Measurements from ENCODE around the gene GNG12. TPM values are rescaled to one million over a fixed set of nuclear protein-coding genes. Genes with fewer than 3 reads are reported as not detected.
"Not testable (repeated sequence)": the region's sequence is repeated elsewhere in the genome, so short reads cannot be mapped to it uniquely, and the experiment has no call there.

The GNG12 gene
- total RNA-seq, 1 donor from 2014 or later: 0.05 TPM

DNA sequence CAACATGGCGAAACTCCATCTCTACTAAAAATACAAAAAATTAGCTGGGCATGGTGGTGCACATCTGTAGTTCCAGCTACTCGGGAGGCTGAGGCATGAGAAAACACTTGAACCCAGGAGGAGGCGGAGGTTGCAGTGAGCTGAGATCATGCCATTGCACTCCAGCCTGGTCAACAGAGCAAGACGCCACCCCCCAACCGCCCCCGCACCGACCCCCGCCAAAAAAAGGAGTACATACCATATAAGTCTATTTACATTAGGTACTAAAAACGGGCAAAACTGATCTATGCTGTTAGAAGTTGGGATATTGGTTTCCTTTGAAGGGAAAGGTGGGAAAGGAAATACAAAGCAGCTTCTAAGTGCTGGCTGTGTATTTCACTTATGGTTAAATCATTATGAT is 103.0 kb downstream of the GNG12 start:
- H3K4me3 Mint-ChIP-seq, H3K27me3 Mint-ChIP-seq: not testable (repeated sequence)

DNA sequence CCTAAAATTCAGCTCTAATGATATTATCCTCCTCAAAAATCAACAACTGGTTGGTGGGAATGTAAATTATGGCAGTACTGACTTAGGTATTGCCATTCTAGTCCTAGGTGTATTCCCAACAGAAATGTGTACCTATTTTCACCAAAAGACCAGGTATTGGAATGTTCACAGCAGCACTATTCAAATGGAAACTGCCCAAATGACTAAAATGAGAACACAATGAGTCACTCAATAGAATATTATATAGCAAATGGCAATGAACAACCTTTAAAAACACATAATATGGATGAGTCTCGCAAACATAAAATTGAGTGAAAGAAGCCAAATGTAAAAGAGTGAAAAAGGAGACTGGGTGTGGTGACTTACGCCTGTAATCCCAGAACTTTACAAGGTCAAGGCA is 103.4 kb downstream of the GNG12 start:
- no peak overlapping the region for H3K27ac Mint-ChIP-seq
- H3K4me1 Mint-ChIP-seq: peaks cover 23% of the 10 kb centered on the region
- H3K4me3 Mint-ChIP-seq: no peak overlapping the region
- peaks cover 4% of the 10 kb centered on the region for H3K9me3 Mint-ChIP-seq
- H3K36me3 Mint-ChIP-seq (ENCODE audit: low read depth): no peaks in the 10 kb centered on the region
- intact Hi-C loops (cut with micrococcal nuclease): no loop called here
- H3K27me3 Mint-ChIP-seq: peaks cover 5% of the 10 kb centered on the region
- DNase-seq: no peak

More for the DNA sequence above, 103.0 kb downstream of the GNG12 start:
- H3K4me1 Mint-ChIP-seq: peaks cover 23% of the 10 kb centered on the region
- H3K27ac Mint-ChIP-seq; H3K36me3 Mint-ChIP-seq (ENCODE audit: low read depth); DNase-seq; H3K9me3 Mint-ChIP-seq; intact Hi-C loops (cut with micrococcal nuclease): not testable (repeated sequence)

DNA sequence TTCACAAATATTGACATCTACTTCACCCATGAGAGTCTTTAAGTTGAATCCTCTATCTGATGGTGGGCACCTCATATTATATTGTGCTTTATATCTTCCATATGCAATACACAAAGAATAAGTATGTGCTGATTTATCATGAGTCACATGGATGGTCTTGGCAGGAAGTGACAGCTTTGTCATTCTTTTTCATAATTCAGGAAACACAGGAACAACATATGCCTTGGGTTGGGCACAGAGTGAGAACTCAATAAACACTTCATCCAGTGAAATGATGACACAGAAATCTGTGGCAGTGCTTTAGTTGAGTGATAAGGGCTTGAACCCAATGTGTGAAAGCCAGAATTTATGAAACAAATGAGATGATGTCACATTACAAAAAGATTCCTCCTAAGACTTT is 107.0 kb downstream of the GNG12 start:
- Mint-ChIP-seq H3K36me3 (ENCODE audit: low read depth) (no peaks in the 10 kb centered on the region), H3K9me3 (peaks cover 4% of the 10 kb centered on the region), H3K27ac (no peak overlapping the region), H3K4me1 (peaks cover 12% of the 10 kb centered on the region), H3K27me3 (peaks cover 5% of the 10 kb centered on the region), H3K4me3 (no peak overlapping the region)
- intact Hi-C loops (cut with micrococcal nuclease): no loop called here
- no peak for DNase-seq

DNA sequence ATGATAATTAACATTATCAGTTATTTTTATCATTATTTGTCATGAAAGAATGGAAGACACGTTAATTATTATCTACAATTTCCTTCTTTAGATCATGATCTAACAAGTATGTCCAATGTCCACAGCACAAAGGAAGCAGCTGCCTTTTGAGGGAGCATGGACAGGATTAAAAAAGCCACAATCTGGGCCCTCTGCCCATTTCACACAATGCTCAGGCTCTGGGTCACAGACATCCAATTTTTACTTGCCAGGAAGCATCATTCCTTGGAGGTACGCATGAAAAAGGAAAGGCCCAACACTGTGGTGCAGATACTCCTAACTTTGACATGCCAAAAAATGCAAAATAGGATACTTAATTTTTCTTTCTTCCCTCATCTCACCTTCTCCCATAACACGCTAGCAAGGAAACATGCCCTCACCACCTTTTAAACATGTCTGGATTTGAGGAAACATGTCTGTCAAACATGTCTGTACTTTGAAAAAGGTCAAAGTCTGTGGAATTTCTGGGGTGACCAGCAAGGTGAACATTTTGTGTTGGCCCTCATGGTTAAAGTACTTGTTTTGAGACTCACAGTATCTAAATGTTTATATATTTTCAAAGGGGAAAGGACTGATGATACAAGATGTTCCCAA is 108.2 kb downstream of the GNG12 start:
- Mint-ChIP-seq H3K27me3 (peaks cover 5% of the 10 kb centered on the region), H3K4me1 (peaks cover 11% of the 10 kb centered on the region), H3K4me3 (no peak overlapping the region), H3K27ac (no peak overlapping the region), H3K36me3 (ENCODE audit: low read depth) (no peaks in the 10 kb centered on the region), H3K9me3 (peaks cover 4% of the 10 kb centered on the region)
- intact Hi-C loops (cut with micrococcal nuclease): no loop called here
- no peak for DNase-seq

DNA sequence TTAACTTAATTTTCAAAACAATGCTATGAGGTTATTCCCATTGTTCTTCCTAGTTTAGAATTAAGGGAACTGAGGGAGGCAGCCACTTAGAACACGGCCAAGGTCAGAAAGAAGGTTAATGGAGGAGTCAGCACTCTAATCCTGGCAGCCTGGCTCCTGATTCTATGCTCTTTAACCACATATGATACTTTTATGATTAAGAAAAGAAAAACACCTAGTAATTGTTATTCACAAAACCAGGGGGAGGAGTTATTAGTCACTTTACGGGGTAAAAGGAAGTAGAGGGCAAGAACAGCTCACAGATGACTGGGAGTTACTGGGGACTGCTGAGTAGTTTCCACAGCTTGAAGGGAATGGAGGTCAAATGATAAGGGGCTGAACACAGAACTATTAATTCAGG is 109.6 kb downstream of the GNG12 start:
- H3K27me3 Mint-ChIP-seq: peaks cover 5% of the 10 kb centered on the region
- peaks cover 6% of the 10 kb centered on the region for H3K4me1 Mint-ChIP-seq
- H3K9me3 Mint-ChIP-seq: peaks cover 4% of the 10 kb centered on the region
- no peaks in the 10 kb centered on the region for H3K36me3 Mint-ChIP-seq (ENCODE audit: low read depth)
- intact Hi-C loops (cut with micrococcal nuclease): loop anchor here (1.0 kb wide), 1 partner anchor 39 kb away; no protein-coding TSS in a partner anchor
- no peak for DNase-seq
- H3K4me3 Mint-ChIP-seq: no peak overlapping the region
- no peak overlapping the region for H3K27ac Mint-ChIP-seq

DNA sequence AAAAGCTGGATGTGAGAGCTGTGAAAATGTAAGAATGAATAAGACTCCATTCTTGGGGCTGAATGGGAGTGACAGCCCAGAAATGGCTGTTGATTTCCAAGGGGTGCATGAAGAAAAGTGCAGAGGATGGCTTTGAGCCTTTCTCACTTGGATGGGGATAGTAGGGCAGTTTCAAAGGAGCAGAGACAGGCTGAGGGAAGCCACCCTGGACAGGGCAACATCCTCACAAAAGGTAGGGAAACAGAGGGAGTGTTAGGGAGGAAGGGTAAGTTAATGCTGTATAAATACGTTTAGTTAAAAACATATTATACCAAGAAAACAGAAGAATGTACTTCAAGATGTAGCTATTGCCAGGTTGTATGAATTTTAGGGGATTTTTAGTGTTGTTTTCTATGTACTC is 110.1 kb downstream of the GNG12 start:
- DNase-seq: no peak
- Mint-ChIP-seq H3K36me3 (ENCODE audit: low read depth) (no peaks in the 10 kb centered on the region), H3K27me3 (peaks cover 2% of the 10 kb centered on the region), H3K4me1 (peaks cover 6% of the 10 kb centered on the region), H3K9me3 (peaks cover 4% of the 10 kb centered on the region), H3K27ac (no peak overlapping the region), H3K4me3 (no peak overlapping the region)
- intact Hi-C loops (cut with micrococcal nuclease): loop anchor here (1.0 kb wide), 1 partner anchor 39 kb away; no protein-coding TSS in a partner anchor

DNA sequence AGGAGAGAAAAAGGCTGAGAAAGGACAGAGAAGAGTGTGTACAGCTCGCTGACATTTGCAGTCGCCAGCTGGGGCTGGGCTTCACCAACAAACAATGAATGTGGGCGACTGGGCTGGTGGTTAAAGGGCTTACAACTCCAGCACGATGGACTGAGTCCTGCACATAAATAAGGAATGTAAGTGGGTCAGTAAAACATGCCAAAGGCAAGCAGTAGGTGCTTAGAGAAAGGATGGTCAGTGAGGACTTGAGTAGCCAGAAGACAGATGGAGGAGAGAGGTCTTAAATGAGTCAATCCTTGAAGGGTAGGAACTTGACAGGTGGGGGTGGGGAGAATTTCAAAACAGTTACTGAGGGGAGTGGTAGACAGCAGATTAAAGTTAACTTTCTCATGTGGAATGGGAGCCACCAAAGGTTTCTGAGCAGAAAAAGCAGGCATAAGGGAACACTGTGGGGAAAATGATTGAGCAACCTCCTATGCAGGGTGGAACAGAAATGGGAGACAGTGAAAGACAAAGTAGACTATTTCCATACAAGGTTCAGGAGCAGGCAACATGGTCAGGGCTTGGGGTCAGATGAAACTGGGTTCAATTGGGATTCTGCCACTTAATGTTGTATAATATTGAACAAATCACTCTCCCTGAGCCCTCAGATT is 110.8 kb downstream of the GNG12 start:
- Mint-ChIP-seq H3K9me3 (peaks cover 4% of the 10 kb centered on the region), H3K27me3 (peaks cover 2% of the 10 kb centered on the region), H3K4me1 (peaks cover 6% of the 10 kb centered on the region), H3K36me3 (ENCODE audit: low read depth) (no peaks in the 10 kb centered on the region), H3K27ac (no peak overlapping the region), H3K4me3 (no peak overlapping the region)
- no peak for DNase-seq
- intact Hi-C loops (cut with micrococcal nuclease): no loop called here

DNA sequence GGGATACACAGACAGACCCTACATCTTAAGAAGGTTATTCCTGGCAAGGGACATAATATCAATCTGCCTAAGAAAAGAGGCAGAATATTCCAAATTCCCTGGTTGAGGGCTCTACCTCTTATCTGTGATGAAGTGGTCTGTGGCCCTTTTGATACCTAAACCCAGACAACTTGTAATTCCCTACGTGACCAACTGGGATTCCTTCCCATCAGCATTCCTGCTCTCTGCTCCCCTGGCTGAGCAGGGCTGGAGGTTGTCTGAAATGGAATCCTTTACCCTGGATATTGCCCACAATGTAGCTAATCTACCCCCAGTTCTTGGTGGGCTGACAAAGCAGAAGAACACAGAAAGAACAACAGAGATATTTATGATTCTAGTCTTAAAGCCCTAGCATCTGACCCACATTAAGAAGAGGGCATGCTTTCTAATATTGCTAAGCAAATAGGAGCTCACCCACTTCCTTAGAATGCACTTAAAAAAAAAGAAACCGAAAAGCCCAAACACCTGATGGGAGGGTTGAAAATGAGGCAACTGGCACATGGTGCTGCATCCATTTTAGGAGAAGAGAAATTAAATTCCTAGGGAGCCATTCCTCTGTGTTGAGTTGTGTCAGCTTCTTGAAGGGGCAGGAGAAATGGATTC is 111.5 kb downstream of the GNG12 start:
- no peak for DNase-seq
- H3K4me1 Mint-ChIP-seq: peaks cover 5% of the 10 kb centered on the region
- no peaks in the 10 kb centered on the region for H3K36me3 Mint-ChIP-seq (ENCODE audit: low read depth)
- no peak overlapping the region for H3K4me3 Mint-ChIP-seq
- peaks cover 1% of the 10 kb centered on the region for H3K27me3 Mint-ChIP-seq
- intact Hi-C loops (cut with micrococcal nuclease): no loop called here
- H3K27ac Mint-ChIP-seq: no peak overlapping the region
- H3K9me3 Mint-ChIP-seq: peaks cover 4% of the 10 kb centered on the region

DNA sequence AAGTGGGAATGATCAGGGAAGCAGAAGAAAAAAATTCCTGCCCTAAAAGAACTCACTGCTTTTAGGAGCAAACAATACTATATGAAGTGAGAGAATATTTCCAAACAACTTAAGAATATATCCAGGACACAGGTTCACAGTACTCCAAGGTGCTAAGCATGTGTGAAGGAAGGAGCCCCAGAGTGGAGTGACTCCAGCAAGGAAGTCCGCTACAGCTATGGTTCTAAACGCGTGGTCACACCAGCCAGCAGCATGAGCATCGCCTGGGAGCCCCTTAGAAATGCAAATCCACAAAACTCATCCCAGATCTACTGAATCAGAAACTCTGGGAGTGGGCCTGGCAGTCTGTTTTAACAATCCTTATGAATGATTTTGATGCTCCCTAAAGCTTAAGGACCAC is 112.2 kb downstream of the GNG12 start:
- peaks cover 4% of the 10 kb centered on the region for H3K9me3 Mint-ChIP-seq
- DNase-seq: no peak
- H3K36me3 Mint-ChIP-seq (ENCODE audit: low read depth): no peaks in the 10 kb centered on the region
- no peaks in the 10 kb centered on the region for H3K27me3 Mint-ChIP-seq
- intact Hi-C loops (cut with micrococcal nuclease): no loop called here
- peaks cover 2% of the 10 kb centered on the region for H3K4me1 Mint-ChIP-seq
- no peak overlapping the region for H3K27ac Mint-ChIP-seq
- H3K4me3 Mint-ChIP-seq: no peak overlapping the region

DNA sequence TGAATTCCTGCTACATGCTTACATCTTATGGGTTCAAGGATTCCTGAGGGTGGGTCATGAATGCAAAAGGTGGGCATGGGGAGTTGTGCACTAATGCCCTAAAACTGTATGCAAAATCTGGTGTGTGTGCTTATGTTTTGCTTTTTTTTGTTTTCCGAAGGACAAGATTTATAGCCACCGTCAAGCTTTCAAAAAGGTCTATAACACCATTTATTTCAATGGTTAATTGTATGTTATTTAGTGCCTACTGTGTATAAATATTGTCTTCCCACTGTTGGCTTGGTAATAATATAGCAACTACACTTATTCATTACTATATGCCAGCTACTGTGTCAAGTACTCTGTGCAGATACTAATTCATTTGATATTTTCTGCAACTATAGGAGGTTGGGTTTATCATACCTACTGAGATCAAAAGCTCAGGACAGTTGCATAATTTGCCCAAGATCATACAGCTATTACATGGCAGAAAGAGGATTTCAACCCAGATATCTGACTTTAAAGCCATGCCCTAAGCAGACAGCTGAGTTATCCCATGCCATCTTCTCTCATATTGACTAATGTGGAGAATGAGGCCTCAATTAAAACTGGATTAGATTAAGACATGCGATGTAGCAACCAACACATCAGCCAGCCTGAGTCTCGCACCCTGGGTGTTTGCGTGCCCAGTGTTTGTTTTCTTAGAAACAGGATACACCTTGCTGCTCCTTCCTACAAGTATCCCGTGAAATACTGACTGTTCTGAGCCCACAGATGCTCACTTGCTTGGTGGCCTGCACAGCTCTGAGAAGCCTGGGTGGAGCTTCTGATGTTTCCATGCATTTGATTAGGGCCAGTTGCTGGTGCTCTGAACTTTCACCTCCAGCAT is 113.7 kb downstream of the GNG12 start:
- H3K27me3 Mint-ChIP-seq: peaks cover 3% of the 10 kb centered on the region
- H3K4me1 Mint-ChIP-seq: no peaks in the 10 kb centered on the region
- H3K27ac Mint-ChIP-seq: no peak overlapping the region
- H3K9me3 Mint-ChIP-seq: no peaks in the 10 kb centered on the region
- intact Hi-C loops (cut with micrococcal nuclease): no loop called here
- no peak overlapping the region for H3K4me3 Mint-ChIP-seq
- H3K36me3 Mint-ChIP-seq (ENCODE audit: low read depth): no peaks in the 10 kb centered on the region
- DNase-seq: no peak

DNA sequence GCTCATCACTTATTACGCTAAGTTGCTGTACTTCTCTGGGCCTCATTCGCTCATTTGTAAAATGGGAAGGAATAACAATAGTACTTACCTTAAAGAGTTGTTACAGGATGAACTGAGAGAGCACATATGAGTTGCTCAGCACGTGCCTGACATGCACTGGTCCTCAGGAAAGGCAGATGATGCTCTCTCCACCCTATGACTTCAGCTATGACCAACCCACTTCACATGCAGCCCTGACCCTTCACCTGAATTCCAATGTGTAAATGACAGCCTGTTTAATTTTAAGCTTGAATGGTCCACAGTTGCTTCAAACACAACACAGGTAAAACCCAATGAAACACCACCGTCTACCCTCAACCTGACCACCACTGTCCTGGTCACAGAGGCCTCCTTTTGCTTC is 115.4 kb downstream of the GNG12 start:
- no peak overlapping the region for H3K4me3 Mint-ChIP-seq
- H3K27ac Mint-ChIP-seq: no peak overlapping the region
- peaks cover 3% of the 10 kb centered on the region for H3K27me3 Mint-ChIP-seq
- no peaks in the 10 kb centered on the region for H3K36me3 Mint-ChIP-seq (ENCODE audit: low read depth)
- H3K9me3 Mint-ChIP-seq: no peaks in the 10 kb centered on the region
- H3K4me1 Mint-ChIP-seq: peaks cover 3% of the 10 kb centered on the region
- intact Hi-C loops (cut with micrococcal nuclease): no loop called here
- no peak for DNase-seq

DNA sequence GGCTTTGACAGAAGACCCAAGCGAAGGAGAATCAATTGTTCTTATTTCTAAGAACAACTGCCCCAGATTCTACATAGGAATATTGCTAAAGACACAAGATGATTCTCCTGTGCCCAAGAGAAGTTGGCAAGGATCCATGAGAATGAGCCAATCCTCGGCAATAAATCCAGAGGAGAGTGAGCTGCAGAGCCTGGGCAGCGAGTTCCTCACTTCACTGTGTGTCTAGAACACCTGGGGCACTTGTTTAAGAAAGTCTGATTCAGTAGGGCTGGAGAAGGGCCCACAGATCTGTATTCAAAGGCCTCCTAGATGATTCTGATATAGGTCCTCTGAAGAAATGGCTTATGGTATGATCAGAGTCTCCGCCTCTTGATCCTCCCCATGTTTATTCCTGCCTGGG is 116.5 kb downstream of the GNG12 start:
- H3K27ac Mint-ChIP-seq: no peak overlapping the region
- no peak for DNase-seq
- no peak overlapping the region for H3K4me3 Mint-ChIP-seq
- H3K36me3 Mint-ChIP-seq (ENCODE audit: low read depth): no peaks in the 10 kb centered on the region
- H3K27me3 Mint-ChIP-seq: peaks cover 3% of the 10 kb centered on the region
- intact Hi-C loops (cut with micrococcal nuclease): no loop called here
- H3K9me3 Mint-ChIP-seq: no peaks in the 10 kb centered on the region
- H3K4me1 Mint-ChIP-seq: peaks cover 4% of the 10 kb centered on the region

DNA sequence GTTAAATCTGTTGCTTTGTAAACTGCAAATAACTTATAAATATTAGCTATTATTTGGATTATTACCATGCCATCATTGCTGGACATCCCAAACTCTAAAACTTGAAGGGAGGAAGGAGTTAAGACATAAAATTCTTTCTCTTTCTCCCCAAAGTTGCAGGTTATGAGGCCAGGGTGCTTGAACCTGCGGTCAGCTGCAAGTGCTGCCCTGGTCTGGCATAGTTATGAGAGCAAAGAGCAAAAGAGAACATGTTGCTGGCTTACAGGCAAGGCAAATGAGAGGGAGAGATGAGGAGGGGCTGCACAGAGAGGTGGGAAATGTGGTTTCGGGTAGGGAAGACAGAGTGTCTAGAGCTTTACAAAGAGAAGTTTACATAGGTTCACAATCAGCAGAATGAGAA is 117.4 kb downstream of the GNG12 start:
- Mint-ChIP-seq H3K36me3 (ENCODE audit: low read depth) (no peaks in the 10 kb centered on the region), H3K9me3 (no peaks in the 10 kb centered on the region), H3K4me3 (no peak overlapping the region), H3K27ac (no peak overlapping the region), H3K4me1 (peaks cover 7% of the 10 kb centered on the region), H3K27me3 (peaks cover 8% of the 10 kb centered on the region)
- intact Hi-C loops (cut with micrococcal nuclease): no loop called here
- no peak for DNase-seq
